ENCODE data around the gene SCP2. TPM values are rescaled to one million over a fixed set of nuclear protein-coding genes. Genes with fewer than 3 reads are reported as not detected.
"Not testable (repeated sequence)": the region's sequence is repeated elsewhere in the genome, so short reads cannot be mapped to it uniquely, and the experiment has no call there.

Gene SCP2
- total and polyA plus RNA-seq, 8 donors = 130 to 208 (median 148) TPM

- Histone ChIP-seq H3K9me3 (no peaks in the 10 kb centered on the region), H3K4me1 (no peaks in the 10 kb centered on the region), H3K4me3 (no peak overlapping the region), H3K36me3 (peaks cover 0 to 17% of the 10 kb centered on the region in 2 donors), H3K27me3 (no peaks in the 10 kb centered on the region), H3K27ac (no peak overlapping the region)
- no peak for DNase-seq
- no peak for TF ChIP-seq CTCF (IDR thresholded peaks at IDR 0.05)
- intact Hi-C loops (cut with DNase I) = no loop called here
- ATAC-seq = no peak
Observed at GRCh38 chr1:52996653-52997052, 69.6 kb downstream of the SCP2 start.

- H3K9me3 ChIP-seq = no peaks in the 10 kb centered on the region
- no peak overlapping the region for H3K27ac ChIP-seq
- no peaks in the 10 kb centered on the region for H3K27me3 ChIP-seq
- ATAC-seq = no peak
- no peak for DNase-seq
- no peak for TF ChIP-seq CTCF (IDR thresholded peaks at IDR 0.05)
- no peaks in the 10 kb centered on the region for H3K4me1 ChIP-seq
- peaks cover 0 to 6% of the 10 kb centered on the region in 2 donors for H3K36me3 ChIP-seq
- H3K4me3 ChIP-seq = no peak overlapping the region
- intact Hi-C loops (cut with DNase I) = no loop called here
Observed at GRCh38 chr1:53001128-53001527, 74.1 kb downstream of the SCP2 start.

GRCh38 chr1:53006612-53007011 lies 79.5 kb downstream of the SCP2 start:
- intact Hi-C loops (cut with DNase I); DNase-seq; H3K27ac ChIP-seq; ATAC-seq; H3K27me3 ChIP-seq; H3K4me1 ChIP-seq; H3K4me3 ChIP-seq; H3K36me3 ChIP-seq; H3K9me3 ChIP-seq: not testable (repeated sequence)

GRCh38 chr1:53010247-53010646 lies 83.2 kb downstream of the SCP2 start:
- not testable (repeated sequence) for ATAC-seq

GRCh38 chr1:53011175-53011574 lies 84.1 kb downstream of the SCP2 start:
- ATAC-seq (no peak), DNase-seq (no peak)
- intact Hi-C loops (cut with DNase I) = no loop called here
- H3K36me3 ChIP-seq = no peaks in the 10 kb centered on the region
- no peak overlapping the region for H3K4me3 ChIP-seq
- H3K4me1 ChIP-seq = peaks cover 8 to 15% of the 10 kb centered on the region in 2 donors
- no peaks in the 10 kb centered on the region for H3K27me3 ChIP-seq
- no peaks in the 10 kb centered on the region for H3K9me3 ChIP-seq
- TF ChIP-seq CTCF (IDR thresholded peaks at IDR 0.05) = no peak
- H3K27ac ChIP-seq = no peak overlapping the region

More at GRCh38 chr1:53010247-53010646, 83.2 kb downstream of the SCP2 start:
- H3K4me1 ChIP-seq; H3K27ac ChIP-seq; H3K36me3 ChIP-seq; H3K27me3 ChIP-seq; DNase-seq; H3K9me3 ChIP-seq; H3K4me3 ChIP-seq; intact Hi-C loops (cut with DNase I): not testable (repeated sequence)

GRCh38 chr1:53014791-53015507 lies 87.9 kb downstream of the SCP2 start:
- Histone ChIP-seq H3K4me3 (peak overlapping the region; percentile 48 to 69), H3K27me3 (no peaks in the 10 kb centered on the region)
- intact Hi-C loops (cut with DNase I) = no loop called here

More at GRCh38 chr1:53014791-53015507, 87.9 kb downstream of the SCP2 start:
- no peak for TF ChIP-seq CTCF (IDR thresholded peaks at IDR 0.05)
- Histone ChIP-seq H3K4me1 (peaks cover 14 to 28% of the 10 kb centered on the region in 2 donors), H3K9me3 (no peaks in the 10 kb centered on the region), H3K36me3 (peaks cover 0 to 9% of the 10 kb centered on the region in 2 donors), H3K27ac (peak overlapping the region; percentile 14 to 59)
- ATAC-seq = peak; percentile 99
- peak in 3 of 4 donors; percentile 70 to 87 (median 87) for DNase-seq
